KBM-7 (cell line): ENCODE data around the gene REG1A.

Experiments used
- DNase-seq: peaks from one replicate; pipeline ENCODE4 v3.0.0-alpha.2; 2015
- in situ Hi-C: fragments of 300-500 bp; cut with MboI; formaldehyde crosslinking; loops from 2 replicates; pipeline ENCODE4 v1.14.3; 2020; ENCODE audit warnings: low sequenced_read_pairs, low pct_unique_long_range_greater_than_20kb, mixed read lengths

Gene REG1A, protein sequence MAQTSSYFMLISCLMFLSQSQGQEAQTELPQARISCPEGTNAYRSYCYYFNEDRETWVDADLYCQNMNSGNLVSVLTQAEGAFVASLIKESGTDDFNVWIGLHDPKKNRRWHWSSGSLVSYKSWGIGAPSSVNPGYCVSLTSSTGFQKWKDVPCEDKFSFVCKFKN

GRCh38 chr2:79120194-79120713, at the start of gene REG1A:
REG1A (plus strand) TSS chr2:79120488; CDS start chr2:79120862, 374 bp downstream.
- in situ Hi-C loops = no loop called here

DNA sequence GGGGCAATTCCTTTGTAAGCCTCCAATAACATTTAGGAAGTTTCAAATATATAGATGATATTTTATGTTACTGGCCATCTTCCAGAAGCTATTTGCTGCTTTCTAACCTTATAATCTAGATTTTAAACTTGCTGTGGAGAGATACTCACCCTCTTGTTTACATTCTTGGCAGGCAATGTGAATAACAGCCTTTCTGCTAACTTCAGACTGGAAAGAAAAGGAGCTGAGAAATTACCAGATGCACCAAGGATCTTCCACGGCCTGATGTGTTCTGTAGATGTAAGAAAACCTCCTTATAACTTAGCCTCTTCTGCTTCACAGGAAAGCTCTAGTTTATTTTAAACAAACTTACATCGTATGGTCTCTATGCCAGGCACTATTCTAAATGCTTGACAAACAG, 49.2 kb upstream of the REG1A start:
- no peak for DNase-seq
- in situ Hi-C loops = no loop called here

More at GRCh38 chr2:79120194-79120713, at the start of gene REG1A:
- no peak for DNase-seq

GRCh38 chr2:79082987-79083386, 37.3 kb upstream of the REG1A start:
- no peak for DNase-seq
- in situ Hi-C loops = no loop called here

GRCh38 chr2:79083597-79084251, 36.6 kb upstream of the REG1A start:
- no peak for DNase-seq
- in situ Hi-C loops = no loop called here

GRCh38 chr2:79084495-79085135, 35.7 kb upstream of the REG1A start:
- DNase-seq = no peak
- in situ Hi-C loops = no loop called here

GRCh38 chr2:79085382-79085781, 34.9 kb upstream of the REG1A start:
- in situ Hi-C loops = no loop called here
- no peak for DNase-seq

- in situ Hi-C loops = no loop called here
Measured at GRCh38 chr2:79086255-79086654, 34.0 kb upstream of the REG1A start.

DNA sequence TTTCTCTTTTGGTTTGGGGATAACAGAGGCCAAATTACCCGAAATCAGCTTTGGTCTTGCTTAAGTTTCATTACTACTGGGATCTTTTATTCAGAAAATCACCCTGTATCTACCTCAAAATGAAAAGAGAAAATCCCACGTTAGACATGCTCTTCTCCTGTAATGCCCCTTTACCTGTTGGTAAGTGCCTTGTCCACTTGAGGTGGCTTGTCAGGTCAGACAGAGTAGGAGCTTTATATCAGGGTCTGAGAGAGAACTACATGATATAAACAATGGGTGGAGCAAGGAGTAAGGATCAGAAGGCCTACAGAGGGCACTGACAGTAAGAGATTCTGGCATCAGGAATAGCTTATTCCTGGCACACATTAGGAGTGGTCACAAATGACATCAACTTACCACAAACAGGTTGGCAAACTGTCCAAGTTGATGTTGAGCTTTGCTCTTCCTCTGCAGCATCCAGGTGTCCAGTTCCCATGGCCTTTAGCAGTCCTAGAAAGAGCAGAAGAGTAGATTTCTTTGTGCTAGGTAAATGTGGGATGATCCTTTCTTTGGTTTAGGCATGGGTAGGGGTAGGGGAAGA, 32.4 kb upstream of the REG1A start, which contains the start of gene REG1B:
Gene REG1B, minus strand, starts transcription at position 209 of the 580 bp plus-strand sequence. CDS start 381 bp downstream, outside the sequence.
- in situ Hi-C loops = no loop called here
- no peak for DNase-seq

More at GRCh38 chr2:79086255-79086654, 34.0 kb upstream of the REG1A start:
- no peak for DNase-seq

DNA sequence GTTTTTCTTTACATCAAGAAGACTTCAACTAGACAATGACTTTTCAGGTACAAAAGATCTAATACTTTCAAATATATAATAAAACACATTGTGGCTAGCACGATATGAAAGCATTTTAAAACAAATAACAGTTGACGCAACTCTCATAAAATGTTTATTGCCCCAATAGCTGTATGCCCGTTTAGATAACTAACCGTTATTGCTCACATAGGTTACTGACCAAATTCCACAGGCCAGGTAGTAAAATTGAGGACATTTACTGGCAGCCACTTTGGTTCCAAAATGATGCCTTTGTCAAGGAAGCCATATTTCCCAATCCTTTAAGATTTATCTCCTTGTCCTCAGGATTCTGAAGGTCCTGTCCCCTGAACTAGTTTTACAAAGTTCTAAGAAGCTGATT, 29.6 kb upstream of the REG1A start:
- in situ Hi-C loops = no loop called here
- no peak for DNase-seq

GRCh38 chr2:79097843-79098242, 22.4 kb upstream of the REG1A start:
- in situ Hi-C loops = no loop called here
- DNase-seq = no peak

- in situ Hi-C loops = no loop called here
- DNase-seq = no peak
Measured at GRCh38 chr2:79099140-79099686, 21.1 kb upstream of the REG1A start.

DNA sequence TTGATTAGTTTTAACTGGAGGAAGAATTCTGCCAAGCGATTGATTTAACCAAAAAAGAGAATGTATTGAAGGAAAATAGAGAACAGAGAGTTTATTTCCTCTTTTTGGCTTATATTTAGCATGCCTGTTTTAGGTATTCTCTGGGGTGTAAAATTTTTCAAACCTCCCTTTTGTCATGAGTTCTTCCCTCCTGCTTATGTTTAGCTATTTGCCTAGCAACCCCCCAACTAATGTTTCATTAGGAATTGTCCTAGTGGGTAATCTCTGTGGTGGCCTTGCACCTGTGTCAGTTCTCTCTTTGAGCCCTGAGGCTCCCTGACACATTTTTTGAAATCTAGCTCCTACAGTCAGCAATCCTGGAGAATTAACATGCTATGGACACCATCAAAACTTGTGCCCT, 20.0 kb upstream of the REG1A start:
- in situ Hi-C loops = no loop called here
- peak; percentile 1 for DNase-seq

- no peak for DNase-seq
- in situ Hi-C loops = no loop called here
Measured at GRCh38 chr2:79101024-79101423, 19.3 kb upstream of the REG1A start.

DNA sequence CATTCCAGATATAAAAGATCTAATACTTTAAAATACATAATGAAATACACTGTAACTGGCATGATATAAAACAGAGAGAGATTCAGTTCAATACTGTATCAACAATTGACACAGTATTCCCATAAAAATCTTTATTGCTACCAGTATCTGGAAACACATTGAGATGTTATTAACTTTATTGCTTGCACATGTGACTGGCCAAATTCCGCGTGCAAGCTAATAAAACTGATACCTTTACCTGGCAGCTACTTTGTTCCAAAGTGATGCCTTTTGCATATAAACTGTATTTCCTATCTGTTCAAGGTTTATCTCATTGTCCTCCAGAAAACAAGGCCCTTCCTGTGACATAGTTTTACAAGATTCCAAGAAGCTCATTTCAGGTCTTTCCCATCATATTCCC, 17.1 kb upstream of the REG1A start:
- in situ Hi-C loops = no loop called here
- DNase-seq = no peak

DNA sequence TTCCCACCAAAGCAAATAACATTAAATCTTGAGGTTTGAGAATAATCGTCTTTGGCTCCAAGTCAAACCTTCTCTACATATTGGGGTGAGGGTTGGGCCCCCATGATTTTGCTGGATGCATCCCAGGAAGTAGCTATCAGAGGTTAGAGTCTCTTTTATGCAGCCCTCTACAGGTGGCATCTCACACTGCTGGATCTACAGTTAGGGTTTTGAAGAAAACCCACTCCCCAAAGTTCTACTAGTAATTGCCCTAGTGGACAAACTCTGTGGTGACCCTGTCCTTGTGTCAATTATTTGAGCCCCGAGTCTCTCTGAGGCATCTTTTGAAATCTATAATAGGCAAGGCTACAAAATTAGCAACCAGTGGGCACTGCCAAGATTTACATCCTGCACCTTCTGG, 15.0 kb upstream of the REG1A start:
- in situ Hi-C loops = no loop called here
- no peak for DNase-seq

- DNase-seq = no peak
- in situ Hi-C loops = no loop called here
Measured at GRCh38 chr2:79112269-79112668, 8.0 kb upstream of the REG1A start.

DNA sequence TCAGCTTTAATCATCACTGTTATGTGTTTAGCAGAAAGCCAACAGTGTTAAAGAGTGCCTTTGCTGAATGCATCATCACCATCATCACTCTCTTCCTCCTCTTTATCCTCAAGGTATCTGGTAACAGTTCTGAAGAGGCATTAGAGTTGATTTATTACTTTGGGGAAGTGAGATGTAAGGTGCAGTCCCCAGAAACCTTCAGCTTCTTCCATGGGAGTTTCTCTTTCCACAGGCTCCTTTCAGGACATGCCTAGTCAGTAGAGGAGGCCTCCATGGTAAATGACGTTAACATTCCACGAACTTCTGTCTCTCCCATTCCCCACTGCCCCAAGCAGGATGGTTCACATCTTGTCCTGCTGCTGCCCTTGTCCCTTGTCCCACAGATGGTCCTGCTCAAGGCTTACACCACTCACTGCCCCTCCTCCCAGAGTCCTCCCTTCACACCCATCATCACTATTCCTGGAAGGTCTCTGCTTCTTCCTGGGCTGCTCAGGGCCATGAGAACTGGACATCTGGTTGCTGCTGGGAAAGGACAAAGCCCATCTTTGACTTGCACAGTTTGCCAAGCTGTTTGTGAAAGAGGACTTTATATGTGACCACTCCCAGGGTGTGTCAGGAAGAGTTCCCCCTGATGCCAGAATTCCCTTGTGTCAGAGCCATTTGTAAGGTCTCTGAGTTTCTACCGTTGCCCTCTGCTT, 5.3 kb upstream of the REG1A start:
- in situ Hi-C loops = no loop called here

DNA sequence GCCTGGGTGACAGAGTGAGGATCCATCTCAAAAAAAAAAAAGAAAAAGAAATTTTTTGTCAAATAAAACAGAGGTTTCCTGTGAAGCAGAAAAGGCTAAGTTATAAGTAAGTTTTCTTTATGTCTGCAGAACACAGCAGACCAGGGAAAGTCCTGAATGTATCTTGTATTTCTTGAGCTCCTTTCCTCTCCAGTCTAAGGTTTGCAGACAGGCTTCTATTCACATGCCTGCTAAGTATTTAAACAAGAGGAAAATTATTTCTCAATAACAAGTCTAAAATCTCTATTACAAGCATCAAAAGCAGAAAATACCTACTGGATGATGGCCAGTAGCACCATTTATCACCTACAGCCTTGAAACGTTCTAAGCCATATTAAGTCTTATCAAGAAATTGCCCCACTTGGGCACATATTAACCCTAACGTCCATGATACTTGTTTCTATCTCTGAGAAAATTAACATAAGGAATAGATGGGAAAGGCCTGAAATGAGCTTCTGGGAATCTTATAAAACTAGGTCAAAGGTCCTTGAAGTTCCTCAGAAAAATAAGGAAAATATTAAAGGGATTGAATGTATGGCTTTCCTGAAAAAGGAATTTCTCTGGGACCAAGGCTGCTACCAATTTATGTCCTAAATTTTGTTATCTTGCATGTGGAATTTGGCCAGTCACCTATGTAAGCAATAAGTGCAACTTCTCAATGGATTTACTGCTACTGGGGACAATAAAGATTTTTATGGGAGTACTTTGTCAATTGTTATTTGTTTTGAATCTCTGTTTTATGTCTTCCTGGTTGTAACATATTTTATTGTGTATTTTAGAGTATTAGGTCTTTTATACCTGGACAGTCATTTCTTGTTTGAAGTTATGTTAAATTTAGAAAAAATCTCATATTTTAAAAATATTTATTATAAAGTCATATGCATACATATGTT, 3.0 kb upstream of the REG1A start:
- no peak for DNase-seq
- in situ Hi-C loops = no loop called here

More for the DNA sequence above, 5.3 kb upstream of the REG1A start:
- no peak for DNase-seq
